ENCODE data around the gene LMO1.

LMO1 gene

GRCh38 chr11:8242499-8243280 lies 21.0 kb downstream of the LMO1 start:
- no peak for DNase-seq (ENCODE audit: low spot score)

- no peak for DNase-seq (ENCODE audit: low spot score)
These were observed 21.6 kb downstream of the LMO1 start for GRCh38 chr11:8242118-8242475.

- no peak for DNase-seq (ENCODE audit: low spot score)
These were observed 22.1 kb downstream of the LMO1 start for GRCh38 chr11:8241373-8242117.

- no peak for DNase-seq (ENCODE audit: low spot score)
These were observed 24.0 kb downstream of the LMO1 start for GRCh38 chr11:8239536-8240228.

- DNase-seq (ENCODE audit: low spot score), result no peak
These were observed 24.6 kb downstream of the LMO1 start for GRCh38 chr11:8239040-8239439.

- DNase-seq (ENCODE audit: low spot score), result no peak
These were observed 26.2 kb downstream of the LMO1 start for GRCh38 chr11:8237453-8237852.

GRCh38 chr11:8235925-8236324 lies 27.8 kb downstream of the LMO1 start:
- DNase-seq (ENCODE audit: low spot score), result no peak

- no peak for DNase-seq (ENCODE audit: low spot score)
These were observed 28.8 kb downstream of the LMO1 start for GRCh38 chr11:8234910-8235309.

- DNase-seq (ENCODE audit: low spot score), result no peak
These were observed 29.3 kb downstream of the LMO1 start for GRCh38 chr11:8234425-8234821.

GRCh38 chr11:8233691-8234424 lies 29.8 kb downstream of the LMO1 start:
- DNase-seq (ENCODE audit: low spot score), result no peak

- DNase-seq (ENCODE audit: low spot score), result no peak
These were observed 30.6 kb downstream of the LMO1 start for GRCh38 chr11:8232849-8233606.

- DNase-seq (ENCODE audit: low spot score), result no peak
These were observed 31.3 kb downstream of the LMO1 start for GRCh38 chr11:8232414-8232813.

GRCh38 chr11:8231979-8232378 lies 31.7 kb downstream of the LMO1 start:
- DNase-seq (ENCODE audit: low spot score), result no peak

- DNase-seq (ENCODE audit: low spot score), result no peak
These were observed 32.5 kb downstream of the LMO1 start for GRCh38 chr11:8230921-8231847.

- DNase-seq (ENCODE audit: low spot score), result no peak
These were observed 33.4 kb downstream of the LMO1 start for GRCh38 chr11:8230178-8230859.

- no peak for DNase-seq (ENCODE audit: low spot score)
These were observed 34.1 kb downstream of the LMO1 start for GRCh38 chr11:8229299-8230177.

GRCh38 chr11:8228231-8228630 lies 35.4 kb downstream of the LMO1 start:
- no peak for DNase-seq (ENCODE audit: low spot score)
